Esophagus squamous epithelium (tissue), 5 donors: ENCODE measurements around the gene SIDT1. TPM values are rescaled to one million over a fixed set of nuclear protein-coding genes. Genes with fewer than 3 reads are reported as not detected.

Experiments
- DNase-seq: peaks from one replicate; lab custom pipeline; 2025; lab: John Stamatoyannopoulos, UW
- H3K27ac ChIP-seq, 4 donors: fragments of 200-600 bp; sonication (generic); one replicate each; pipeline ENCODE4 v1.5.1; 2016 to 2019; ENCODE audit warnings: mild to moderate bottlenecking in 1 of 4
- H3K27me3 ChIP-seq, 4 donors: fragments of 200-600 bp; sonication (generic); 1 replicate in 3 of 4; 2 replicates in 1 of 4; pipeline versions ENCODE4 v1.5.1 to v1.6.0; 2017 to 2021; ENCODE audit warnings: antibody characterized with exemption in 1 of 4
- H3K36me3 ChIP-seq, 3 donors: fragments of 200-600 bp; sonication (generic); one replicate each; pipeline ENCODE4 v1.5.1; 2016 to 2019
- H3K4me1 ChIP-seq, 3 donors: fragments of 200-600 bp; sonication (generic); one replicate each; pipeline ENCODE4 v1.5.1; 2017 to 2019
- H3K4me3 ChIP-seq, 4 donors: fragments of 200-600 bp; sonication (generic); 1 replicate in 3 of 4; 2 replicates in 1 of 4; pipeline ENCODE4 v1.5.1; 2016 to 2019; ENCODE audit warnings: mild to moderate bottlenecking in 2 of 4, moderate library complexity in 1 of 4
- H3K9me3 ChIP-seq, 3 donors: fragments of 200-600 bp; sonication (generic); one replicate each; pipeline ENCODE4 v1.5.1; 2016 to 2019
- CTCF ChIP-seq, 6 experiments: fragments of 450-650 bp in 4 of 6; fragments of 200-600 bp in 2 of 6; sonication (generic) in 2 of 6; IDR thresholded peaks; one replicate each; pipeline ENCODE4 v1.5.1; 2016 to 2019; ENCODE audit warnings: antibody characterized with exemption in 6 of 6, mild to moderate bottlenecking in 4 of 6, moderate library complexity in 4 of 6
- POLR2A ChIP-seq, 4 donors: fragments of 450-650 bp; IDR thresholded peaks; one replicate each; pipeline ENCODE4 v1.6.1; 2017; ENCODE audit warnings: antibody characterized with exemption in 4 of 4, mild to moderate bottlenecking in 4 of 4, moderate library complexity in 3 of 4
- WGBS, 2 donors: methylation state at CpG; one replicate each; pipeline ENCODE4 v1.1.5; 2018; 5-methylcytosine and 5-hydroxymethylcytosine counted together
- intact Hi-C: fragments of 100-400 bp; cut with DNase I; formaldehyde crosslinking; loops from one replicate; pipeline ENCODE4 v1.15.0; 2022
- total RNA-seq, 4 donors: library from RNA; depleted of rRNA; stranded (reverse); fragments of >200 nt; gene quantifications; one replicate each; pipeline ENCODE4 v1.1.0, GENCODE V29; 2016
- donor health status: DM: yes; HTN: yes; CAD: no.

SIDT1 gene
- total RNA-seq, 4 donors from 2014 or later: 3.8 to 4.4 (median 4.3) TPM

DNA sequence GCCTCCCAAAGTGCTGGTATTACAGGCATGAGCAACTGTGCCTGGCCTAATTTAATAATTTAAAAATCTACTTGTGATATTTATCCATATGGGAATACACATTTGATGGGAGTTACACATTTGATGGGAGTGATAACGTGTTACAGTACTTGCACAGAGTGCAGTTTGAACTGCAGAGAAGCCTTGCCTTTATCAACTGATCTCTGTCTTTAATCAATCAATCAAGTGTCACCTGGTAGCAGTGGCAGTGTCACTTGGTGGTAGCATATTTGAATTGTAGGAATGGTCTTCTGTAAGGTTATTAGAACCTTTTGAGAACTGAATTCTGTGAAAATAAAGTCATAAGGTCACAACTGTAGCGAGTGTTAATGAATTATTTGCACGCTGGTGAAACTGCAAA lies 37.8 kb downstream of the SIDT1 start:
- Histone ChIP-seq H3K36me3 (no peaks in the 10 kb centered on the region), H3K4me3 (no peak overlapping the region), H3K9me3 (no peaks in the 10 kb centered on the region), H3K4me1 (peaks cover 0 to 5% (median 0%) of the 10 kb centered on the region in 3 donors), H3K27ac (no peak overlapping the region), H3K27me3 (peaks cover 0 to 5% (median 0%) of the 10 kb centered on the region in 4 donors)
- intact Hi-C loops: loop anchor here (10.0 kb wide), 1 partner anchor 75 kb away; no protein-coding TSS in a partner anchor
- 86 to 94% methylated on average over 3 of the region's 3 CpGs for WGBS, 2 donors
- TF ChIP-seq POLR2A (IDR thresholded peaks at IDR 0.05) (no peak), CTCF (IDR thresholded peaks at IDR 0.05) (no peak)
- no peak for DNase-seq

DNA sequence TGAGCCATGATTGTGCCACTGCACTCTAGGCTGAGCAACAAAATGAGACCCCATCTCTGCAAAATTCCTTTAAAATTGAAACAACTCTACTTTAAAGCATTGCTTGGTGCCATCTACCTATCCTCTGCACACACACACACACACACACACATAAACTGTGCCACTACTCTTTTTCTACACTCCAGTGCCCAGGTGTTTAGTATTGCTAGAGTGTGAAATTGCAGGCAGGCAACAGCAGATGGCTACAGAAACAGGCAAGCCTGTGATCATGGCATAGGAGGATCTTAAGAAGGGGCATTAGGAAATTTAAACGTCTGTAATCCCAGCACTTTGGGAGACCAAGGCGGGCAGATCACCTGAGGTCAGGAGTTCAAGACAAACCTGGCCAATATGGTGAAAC lies 39.0 kb downstream of the SIDT1 start:
- Histone ChIP-seq H3K36me3 (no peaks in the 10 kb centered on the region), H3K9me3 (no peaks in the 10 kb centered on the region), H3K27me3 (peaks cover 0 to 5% (median 0%) of the 10 kb centered on the region in 4 donors), H3K4me3 (no peak overlapping the region), H3K27ac (no peak overlapping the region), H3K4me1 (peaks cover 0 to 9% (median 0%) of the 10 kb centered on the region in 3 donors)
- DNase-seq: no peak
- intact Hi-C loops: loop anchor here (10.0 kb wide), 1 partner anchor 77 kb away; no protein-coding TSS in a partner anchor
- WGBS, 2 donors: 50% methylated on average over 2 of the region's 2 CpGs; no CpG with 5 or more reads in 1 of the 2 donors
- TF ChIP-seq POLR2A (IDR thresholded peaks at IDR 0.05) (no peak), CTCF (IDR thresholded peaks at IDR 0.05) (no peak)

DNA sequence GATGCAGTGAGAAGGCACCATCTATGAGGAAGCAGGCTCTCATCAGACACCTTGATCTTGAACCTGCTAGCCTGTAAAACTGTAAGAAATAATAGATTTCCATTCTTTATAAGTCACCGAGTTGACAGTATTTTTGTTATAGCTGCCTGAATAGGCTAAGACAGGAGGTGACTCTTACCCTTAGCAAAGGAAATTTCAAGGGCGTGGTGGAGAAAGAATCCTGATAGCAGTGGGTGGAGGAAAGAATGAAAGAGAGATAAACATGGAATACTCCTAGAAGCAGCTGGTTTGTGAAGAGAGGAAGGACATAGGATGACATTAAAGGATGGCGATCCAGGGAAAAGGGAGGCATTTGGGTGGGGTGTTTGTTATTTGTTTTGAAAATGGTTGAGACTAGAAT lies 41.4 kb downstream of the SIDT1 start:
- Histone ChIP-seq H3K4me3 (no peak overlapping the region), H3K36me3 (no peaks in the 10 kb centered on the region), H3K27ac (no peak overlapping the region), H3K27me3 (no peaks in the 10 kb centered on the region), H3K9me3 (peaks cover 0 to 6% (median 0%) of the 10 kb centered on the region in 3 donors), H3K4me1 (peaks cover 0 to 9% (median 0%) of the 10 kb centered on the region in 3 donors)
- intact Hi-C loops: loop anchor here (10.0 kb wide), 1 partner anchor 79 kb away; no protein-coding TSS in a partner anchor
- WGBS, 2 donors: 83 to 84% methylated on average over 3 of the region's 3 CpGs
- no peak for TF ChIP-seq POLR2A (IDR thresholded peaks at IDR 0.05)
- no peak for TF ChIP-seq CTCF (IDR thresholded peaks at IDR 0.05)
- DNase-seq: no peak

DNA sequence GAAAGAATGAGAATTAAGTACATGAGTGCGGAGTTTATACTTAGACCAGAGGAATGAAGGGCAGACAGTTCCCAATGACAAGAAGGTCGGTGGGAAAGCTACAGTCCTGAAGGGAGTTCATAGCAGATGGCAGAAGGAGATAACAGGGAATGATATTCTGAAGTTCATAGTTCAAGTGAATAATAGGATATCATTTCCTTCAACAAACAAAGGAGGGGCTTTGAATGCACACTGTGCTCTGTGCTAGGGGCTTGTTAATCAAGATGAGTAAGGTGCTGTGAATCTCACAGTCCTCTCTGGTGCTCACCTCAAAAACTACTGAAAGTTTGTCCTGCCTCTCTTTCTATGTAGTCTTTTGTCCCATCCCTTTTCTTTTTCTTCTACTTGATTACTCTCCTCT lies 41.9 kb downstream of the SIDT1 start:
- Histone ChIP-seq H3K27me3 (no peaks in the 10 kb centered on the region), H3K36me3 (no peaks in the 10 kb centered on the region), H3K4me1 (peaks cover 0 to 9% (median 0%) of the 10 kb centered on the region in 3 donors), H3K27ac (no peak overlapping the region), H3K4me3 (no peak overlapping the region), H3K9me3 (peaks cover 0 to 6% (median 0%) of the 10 kb centered on the region in 3 donors)
- DNase-seq: no peak
- intact Hi-C loops: loop anchor here (10.0 kb wide), 1 partner anchor 79 kb away; no protein-coding TSS in a partner anchor
- 60 to 64% methylated on average over 2 of the region's 2 CpGs for WGBS, 2 donors
- TF ChIP-seq POLR2A (IDR thresholded peaks at IDR 0.05): no peak
- TF ChIP-seq CTCF (IDR thresholded peaks at IDR 0.05): no peak

GRCh38 chr3:113575206-113575605 lies 42.9 kb downstream of the SIDT1 start:
- Histone ChIP-seq H3K4me1 (peaks cover 0 to 9% (median 0%) of the 10 kb centered on the region in 3 donors), H3K27ac (no peak overlapping the region), H3K27me3 (no peaks in the 10 kb centered on the region), H3K9me3 (peaks cover 0 to 6% (median 0%) of the 10 kb centered on the region in 3 donors), H3K36me3 (no peaks in the 10 kb centered on the region), H3K4me3 (no peak overlapping the region)
- 17 to 53% methylated on average over 3 to 4 of the region's 4 CpGs for WGBS, 2 donors
- TF ChIP-seq POLR2A (IDR thresholded peaks at IDR 0.05): no peak
- no peak for TF ChIP-seq CTCF (IDR thresholded peaks at IDR 0.05)
- no peak for DNase-seq
- intact Hi-C loops: loop anchor here (10.0 kb wide), 1 partner anchor 80 kb away; no protein-coding TSS in a partner anchor
